HG03558 (cell line): Measurements from ENCODE around the gene OR2T5.
"Not testable (repeated sequence)": the region's sequence is repeated elsewhere in the genome, so short reads cannot be mapped to it uniquely, and the experiment has no call there.

Experiments
- ATAC-seq: cut with Tn5 transposase; IDR thresholded peaks from one replicate; pipeline ENCODE4 v1.9.1; 2021; ENCODE audit warnings: moderate number of reproducible peaks; ENCODE audit not compliant: unreplicated experiment; ENCODE audit errors: extremely low read depth

OR2T5 gene, protein sequence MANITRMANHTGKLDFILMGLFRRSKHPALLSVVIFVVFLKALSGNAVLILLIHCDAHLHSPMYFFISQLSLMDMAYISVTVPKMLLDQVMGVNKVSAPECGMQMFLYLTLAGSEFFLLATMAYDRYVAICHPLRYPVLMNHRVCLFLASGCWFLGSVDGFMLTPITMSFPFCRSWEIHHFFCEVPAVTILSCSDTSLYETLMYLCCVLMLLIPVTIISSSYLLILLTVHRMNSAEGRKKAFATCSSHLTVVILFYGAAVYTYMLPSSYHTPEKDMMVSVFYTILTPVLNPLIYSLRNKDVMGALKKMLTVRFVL

DNA sequence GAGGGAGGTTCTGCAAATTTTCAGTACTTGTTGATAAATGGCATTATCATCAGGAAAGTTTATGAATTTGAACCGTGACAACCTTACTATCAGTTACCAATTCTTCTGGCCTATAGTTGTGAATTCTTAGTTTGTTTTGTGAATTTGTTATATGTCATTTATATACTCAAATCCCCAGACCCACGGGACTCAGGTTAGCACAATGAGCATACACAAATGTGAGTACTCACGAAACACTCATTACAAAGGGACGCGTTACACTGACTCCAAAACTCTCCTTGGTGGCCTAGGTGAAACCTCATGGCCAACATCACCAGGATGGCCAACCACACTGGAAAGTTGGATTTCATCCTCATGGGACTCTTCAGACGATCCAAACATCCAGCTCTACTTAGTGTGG lies at the start of gene OR2T5:
Gene OR2T5, plus strand, starts transcription at position 301 of the 400 bp plus-strand sequence. Its CDS starts 0 bp downstream, at position 301.
- ATAC-seq = not testable (repeated sequence)

DNA sequence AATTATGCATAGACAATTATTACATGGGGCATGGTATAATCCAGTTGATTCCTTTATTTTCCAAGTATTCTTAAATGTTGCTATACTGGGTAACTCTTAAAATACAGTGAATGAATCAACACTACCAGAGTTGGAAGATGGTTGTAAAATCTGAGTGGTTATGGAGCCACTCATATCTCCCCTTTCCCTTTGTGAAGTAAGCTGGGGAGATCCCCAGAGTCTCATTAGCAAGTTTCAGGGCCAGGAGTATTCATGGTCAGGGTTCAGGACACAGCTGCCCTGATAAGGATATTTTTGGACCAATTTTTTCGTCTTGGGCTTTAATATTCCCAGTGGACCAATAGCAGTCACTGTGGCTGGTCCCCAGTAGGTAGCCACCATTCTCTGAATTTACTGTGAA lies 49.7 kb upstream of the OR2T5 start:
- peak; percentile 30 for ATAC-seq

DNA sequence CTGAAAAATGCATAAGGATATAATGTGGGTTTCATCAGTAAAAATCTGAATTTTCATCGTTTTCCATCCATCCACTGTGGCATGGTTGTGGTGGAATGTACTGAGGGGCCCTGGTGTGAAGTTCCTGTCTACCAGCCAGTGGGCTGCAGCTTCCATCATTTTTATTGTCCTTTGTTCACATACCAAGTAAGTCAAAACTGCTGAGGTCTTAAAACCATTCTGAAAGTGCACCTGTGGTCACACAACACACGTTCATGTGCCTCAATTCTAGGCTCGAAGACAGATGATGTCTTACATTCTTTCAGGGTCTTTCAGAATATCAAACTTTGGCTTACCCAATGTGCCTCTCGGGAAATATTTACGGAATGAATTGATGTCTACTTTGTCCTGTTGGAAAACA lies 49.1 kb upstream of the OR2T5 start:
- not testable (repeated sequence) for ATAC-seq

DNA sequence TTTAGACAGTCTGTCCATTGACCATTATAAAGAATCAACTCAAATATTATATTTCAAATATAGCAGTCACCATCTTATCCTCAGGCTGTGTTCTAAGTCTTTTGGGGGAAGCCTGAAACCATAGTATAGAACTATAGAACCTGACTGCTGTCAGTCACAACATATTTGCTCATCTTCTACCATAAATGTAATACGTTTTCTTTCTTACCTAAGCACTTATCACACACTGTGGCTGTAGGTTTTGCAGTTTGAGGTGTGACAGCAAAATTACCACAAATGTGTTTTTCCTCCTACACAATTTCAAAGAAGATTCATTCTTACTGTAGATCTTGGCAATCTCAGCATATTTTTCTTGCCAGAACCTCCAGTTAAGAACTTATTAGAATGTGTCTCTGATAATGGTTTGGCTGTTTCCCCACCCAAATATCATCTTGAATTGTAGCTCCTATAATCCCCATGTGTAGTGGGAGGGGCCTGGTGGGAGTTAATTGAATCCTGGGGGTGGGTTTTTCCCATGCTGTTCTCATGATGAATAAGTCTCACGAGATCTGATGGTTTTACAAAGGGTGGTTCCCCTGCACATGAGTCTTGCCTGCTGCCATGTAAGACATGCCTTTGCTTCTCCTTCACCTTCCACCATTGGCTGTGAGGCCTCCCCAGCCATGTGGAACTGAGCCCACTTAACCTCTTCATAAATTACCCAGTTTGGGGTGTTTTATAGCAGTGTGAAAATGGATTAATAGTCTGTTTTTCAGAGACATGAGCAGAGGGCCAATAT lies 45.7 kb upstream of the OR2T5 start:
- ATAC-seq = not testable (repeated sequence)

DNA sequence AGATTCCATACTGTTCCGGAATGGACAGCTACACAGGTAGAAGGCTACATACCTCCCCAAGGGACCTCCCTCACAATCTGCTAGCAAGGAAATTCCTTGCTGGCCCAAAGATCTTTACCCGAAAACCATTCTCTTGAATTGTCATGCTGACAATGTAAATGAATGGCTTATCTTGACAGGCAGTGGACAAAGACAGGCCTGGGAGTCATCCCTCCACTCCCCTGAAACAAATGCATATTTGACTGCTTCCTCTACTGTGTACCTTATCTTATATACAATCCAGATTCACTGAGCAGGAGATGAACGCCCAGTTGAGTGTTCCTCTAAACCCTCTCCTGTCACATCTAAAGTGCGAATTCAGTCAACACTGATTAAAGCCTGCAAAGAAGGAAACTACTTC lies 43.8 kb upstream of the OR2T5 start:
- not testable (repeated sequence) for ATAC-seq

DNA sequence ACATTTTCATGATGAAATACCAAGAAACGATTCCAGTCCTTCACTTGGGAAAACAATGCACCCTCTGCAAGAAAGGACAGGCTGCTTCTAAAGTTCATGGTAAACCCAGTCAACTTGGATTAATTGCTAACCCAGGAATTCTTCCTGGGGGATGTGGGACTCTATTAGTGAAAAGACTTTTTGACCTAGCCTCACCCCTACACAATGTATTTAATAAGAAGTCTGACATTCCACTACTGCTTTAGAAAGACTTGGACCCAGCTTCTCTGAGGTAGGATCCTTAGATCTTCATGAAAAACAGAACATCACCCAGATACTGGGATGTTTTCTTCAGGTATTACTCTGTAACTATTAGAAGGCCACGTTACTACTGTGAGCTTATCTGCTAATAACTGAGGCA lies 43.0 kb upstream of the OR2T5 start, which contains the start of gene OR2T2:
Gene OR2T2, plus strand, starts transcription at position 239 of the 400 bp plus-strand sequence. CDS start 7,161 bp downstream, outside the sequence.
- not testable (repeated sequence) for ATAC-seq

DNA sequence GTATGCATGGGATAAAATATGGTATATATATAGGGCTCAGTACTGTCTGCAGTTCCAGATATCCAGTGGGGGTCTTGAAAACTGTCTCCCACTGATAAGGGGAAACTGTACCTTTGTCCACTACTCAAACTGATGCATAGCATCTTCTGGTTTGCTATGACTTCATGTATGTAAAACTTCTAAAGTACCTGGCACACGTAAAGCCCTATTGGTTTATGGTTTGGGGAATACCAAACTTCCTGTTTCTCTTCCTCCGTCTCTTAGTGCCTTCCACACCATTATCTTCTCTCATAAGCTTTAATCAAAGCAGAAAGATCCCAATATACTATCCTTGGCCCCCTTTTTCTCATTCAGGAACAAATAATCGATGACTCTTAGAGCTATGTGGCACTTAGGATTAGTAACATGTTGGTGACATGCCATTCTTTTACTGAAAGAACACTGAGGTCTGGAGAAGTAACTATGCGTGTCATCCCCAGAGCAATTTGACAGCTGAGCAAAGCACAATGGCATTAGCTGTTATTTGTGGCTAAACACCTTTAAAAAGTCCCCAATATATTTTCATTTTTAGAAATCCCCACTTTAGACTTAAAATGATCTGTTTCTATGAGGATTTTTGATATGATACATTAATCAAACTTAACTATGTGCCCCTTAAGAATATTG lies 39.8 kb upstream of the OR2T5 start:
- peak; percentile 41 for ATAC-seq

DNA sequence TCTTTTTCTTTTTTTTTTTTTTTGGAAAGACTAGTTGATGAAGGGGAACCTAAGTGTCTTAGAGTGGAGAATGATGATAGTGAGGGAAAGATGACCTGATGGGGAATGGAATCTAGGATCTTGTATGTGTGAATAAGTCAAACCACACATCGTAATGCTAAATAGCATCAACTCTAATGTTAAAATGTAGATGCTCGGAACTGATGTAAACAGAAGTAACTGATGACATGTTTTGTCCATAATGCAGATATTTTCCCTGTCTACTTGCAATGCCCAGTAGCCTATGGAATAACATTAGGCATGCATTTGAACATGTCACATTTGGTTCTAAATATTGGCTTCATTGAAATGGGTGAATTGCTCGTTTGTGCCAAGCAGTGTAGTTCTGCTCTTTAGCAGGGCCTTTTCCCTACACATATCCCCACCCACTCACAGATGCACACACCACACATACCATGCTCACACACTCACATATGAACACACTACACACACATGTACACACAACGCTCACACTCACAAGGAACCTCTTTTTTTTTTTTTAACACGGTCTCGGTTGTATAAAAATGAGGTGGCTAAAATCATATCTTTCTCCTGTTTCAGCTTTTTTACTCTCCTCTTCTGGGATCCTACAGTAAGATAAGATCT lies 38.4 kb upstream of the OR2T5 start:
- ATAC-seq = not testable (repeated sequence)

DNA sequence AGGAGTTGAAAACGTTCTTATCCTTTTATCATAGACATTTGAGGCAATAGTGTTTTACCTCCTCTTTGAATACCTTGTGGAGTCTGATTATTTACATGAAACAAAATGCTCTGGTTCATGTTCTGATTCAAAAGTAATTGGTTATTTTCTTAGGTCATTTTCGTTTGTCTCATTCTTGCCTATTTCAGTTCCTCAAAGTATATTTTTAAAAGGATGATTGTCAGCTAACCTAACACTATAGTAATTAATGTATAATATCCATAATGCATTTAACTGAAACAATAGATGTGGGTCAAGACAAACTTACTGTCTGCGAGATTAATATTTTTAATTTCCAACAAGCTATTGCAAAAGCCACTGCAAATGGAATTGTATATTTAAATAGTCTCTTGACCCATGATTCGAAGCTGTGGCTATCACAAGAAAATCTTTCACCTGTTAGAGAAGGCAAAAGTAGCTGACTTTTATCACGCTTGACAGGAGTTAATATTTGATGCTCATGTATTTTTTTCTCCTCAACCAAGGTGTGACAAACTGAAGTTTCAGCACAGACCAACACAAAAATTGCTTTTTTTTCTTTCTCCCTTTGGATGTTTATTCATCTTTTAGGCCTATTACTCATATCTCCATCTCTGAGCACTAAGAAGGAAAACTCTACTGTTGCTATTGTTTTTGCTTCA lies 37.8 kb upstream of the OR2T5 start:
- ATAC-seq = peak; percentile 43

DNA sequence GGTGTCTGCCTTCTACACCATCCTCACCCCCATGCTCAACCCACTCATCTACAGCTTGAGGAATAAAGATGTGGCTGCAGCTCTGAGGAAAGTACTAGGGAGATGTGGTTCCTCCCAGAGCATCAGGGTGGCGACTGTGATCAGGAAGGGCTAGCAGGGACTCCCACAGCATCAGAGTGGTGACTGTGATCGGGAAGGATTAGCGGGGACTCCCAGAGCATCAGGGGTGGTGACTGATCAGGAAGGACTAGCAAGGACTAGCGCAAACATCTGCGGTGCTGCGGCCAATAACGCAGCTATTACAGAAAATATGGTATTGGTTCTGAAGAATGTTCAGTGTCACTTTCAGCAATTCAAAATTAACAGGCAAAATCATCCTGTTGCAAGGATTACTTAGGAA lies 34.8 kb upstream of the OR2T5 start:
- ATAC-seq = not testable (repeated sequence)

DNA sequence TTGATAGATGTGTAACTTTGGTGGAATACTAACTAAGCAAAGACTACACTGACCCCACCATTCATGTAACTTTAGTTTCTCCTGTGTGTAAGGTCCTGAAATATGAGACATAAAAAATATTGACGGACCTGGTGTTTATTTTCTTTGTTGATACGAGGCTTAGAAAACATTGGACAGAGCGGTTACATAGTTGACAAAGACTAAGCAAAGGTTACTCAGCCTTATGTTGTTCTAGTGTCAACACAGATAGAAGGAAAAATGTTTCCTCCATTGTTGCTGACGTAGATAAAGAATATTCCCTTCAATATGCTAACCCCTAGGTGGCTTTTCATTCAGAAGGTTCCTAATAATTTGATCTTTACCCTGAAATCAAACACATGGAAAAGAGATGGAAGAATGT lies 33.3 kb upstream of the OR2T5 start:
- not testable (repeated sequence) for ATAC-seq

DNA sequence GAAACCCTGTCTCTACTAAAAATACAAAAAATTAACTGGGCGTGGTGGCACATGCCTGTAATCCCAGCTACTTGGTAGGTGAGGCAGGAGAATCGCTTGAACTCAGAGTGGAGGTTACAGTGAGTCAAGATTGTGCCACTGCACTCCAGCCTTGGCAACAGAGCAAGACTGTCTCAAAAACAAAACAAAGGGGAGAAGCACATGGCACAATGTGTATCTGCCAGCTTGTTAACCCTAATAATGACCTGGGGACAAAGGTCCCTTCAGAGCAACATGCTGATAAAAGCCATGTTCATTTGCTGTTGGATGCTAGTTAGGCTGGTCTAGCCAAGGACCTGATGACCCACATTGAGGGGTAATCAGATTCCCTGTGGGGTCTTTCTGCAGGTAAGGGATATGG lies 31.8 kb upstream of the OR2T5 start:
- not testable (repeated sequence) for ATAC-seq

DNA sequence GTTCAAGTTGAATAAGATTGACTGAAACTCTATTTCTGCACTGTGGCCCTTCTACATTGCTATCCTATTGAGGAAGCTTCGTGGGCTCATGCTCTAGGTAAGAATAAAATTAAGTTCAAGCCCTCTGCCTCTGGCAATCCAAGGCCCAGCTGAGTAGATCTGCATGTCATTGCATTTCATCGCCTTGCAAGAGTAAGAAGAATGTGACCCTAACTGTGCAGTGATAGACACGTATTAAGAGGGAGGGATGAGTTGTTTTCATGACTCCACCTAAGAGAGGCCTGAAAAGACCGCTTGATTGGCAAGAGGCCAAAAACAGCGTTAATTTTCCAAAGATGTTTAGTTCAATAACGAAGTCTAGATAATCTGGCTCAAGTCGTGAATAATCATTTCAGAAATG lies 29.3 kb upstream of the OR2T5 start:
- ATAC-seq = not testable (repeated sequence)

DNA sequence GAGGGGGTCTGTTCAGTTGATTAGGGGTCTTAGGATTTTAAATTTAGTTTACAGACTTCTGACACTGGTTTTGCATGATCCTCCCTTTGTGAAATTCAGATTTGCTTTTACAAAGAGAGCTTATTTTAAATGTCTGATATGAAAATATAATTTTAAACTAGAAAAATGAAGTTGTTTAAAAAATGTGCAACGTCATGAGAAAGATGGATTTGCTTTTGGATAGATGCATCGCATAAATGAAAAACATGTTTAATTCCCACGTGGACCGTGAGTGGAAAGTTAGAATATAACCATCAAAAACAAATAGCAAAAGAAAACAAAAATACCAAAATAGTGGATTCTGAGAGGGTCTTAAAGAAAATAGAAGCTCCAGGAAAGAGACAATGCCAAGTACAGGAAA lies 17.2 kb upstream of the OR2T5 start:
- ATAC-seq = no peak

DNA sequence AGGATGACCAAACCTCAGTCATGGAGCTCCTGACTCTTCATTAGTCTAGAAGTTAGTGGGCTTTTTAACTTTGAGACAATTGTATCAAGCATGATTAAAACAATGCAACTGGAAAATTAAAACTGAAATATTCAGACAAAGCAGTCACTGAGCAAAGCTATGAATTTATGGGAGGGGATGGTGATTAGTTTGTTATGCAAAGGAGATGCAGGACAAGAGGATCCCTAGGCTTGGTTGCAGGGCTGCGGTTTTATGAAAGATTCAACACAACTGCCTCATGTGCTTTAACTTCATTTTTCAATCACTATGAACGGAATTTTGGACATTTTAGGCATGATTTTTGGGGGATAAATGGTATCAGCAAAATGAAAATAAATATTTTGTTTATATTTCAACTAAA lies 16.3 kb upstream of the OR2T5 start:
- not testable (repeated sequence) for ATAC-seq

DNA sequence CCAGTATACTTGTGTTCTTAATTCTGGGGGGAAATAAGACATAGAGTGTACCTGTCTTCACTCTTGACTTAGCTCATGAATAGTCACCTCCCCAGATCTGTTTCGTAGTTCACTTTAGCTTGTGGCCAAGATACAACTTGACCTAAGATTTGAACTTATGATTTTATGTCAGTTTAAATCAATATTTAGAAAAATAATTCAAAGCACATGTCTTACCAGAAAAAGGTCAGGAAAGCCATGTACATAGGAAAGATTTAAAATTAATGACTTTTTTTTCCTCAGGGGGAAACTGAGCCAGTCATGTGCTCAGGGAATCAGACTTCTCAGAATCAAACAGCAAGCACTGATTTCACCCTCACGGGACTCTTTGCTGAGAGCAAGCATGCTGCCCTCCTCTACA lies 15.3 kb upstream of the OR2T5 start, which contains the start of gene OR2T3:
Gene OR2T3, plus strand, starts transcription at position 301 of the 400 bp plus-strand sequence. Its CDS starts 0 bp downstream, at position 301.
- not testable (repeated sequence) for ATAC-seq

DNA sequence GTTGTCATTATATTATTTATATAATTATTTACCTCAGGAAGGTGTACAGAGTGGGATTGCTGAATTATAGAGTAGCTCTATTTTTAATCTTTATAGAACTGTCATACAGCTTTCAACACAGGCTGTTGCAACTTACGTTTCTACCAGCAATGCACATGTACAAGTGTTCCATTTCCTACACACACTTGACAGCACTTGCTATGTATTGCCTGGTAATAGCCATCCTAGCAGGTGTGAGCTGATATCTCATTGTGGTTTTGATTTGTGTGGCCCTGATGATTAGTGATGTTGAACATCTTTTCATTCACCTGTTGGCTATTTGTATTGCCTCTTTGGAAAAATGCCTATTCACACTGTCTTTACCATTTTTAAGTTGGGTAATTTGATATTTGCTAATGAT lies 12.7 kb upstream of the OR2T5 start:
- peak; percentile 90 for ATAC-seq

DNA sequence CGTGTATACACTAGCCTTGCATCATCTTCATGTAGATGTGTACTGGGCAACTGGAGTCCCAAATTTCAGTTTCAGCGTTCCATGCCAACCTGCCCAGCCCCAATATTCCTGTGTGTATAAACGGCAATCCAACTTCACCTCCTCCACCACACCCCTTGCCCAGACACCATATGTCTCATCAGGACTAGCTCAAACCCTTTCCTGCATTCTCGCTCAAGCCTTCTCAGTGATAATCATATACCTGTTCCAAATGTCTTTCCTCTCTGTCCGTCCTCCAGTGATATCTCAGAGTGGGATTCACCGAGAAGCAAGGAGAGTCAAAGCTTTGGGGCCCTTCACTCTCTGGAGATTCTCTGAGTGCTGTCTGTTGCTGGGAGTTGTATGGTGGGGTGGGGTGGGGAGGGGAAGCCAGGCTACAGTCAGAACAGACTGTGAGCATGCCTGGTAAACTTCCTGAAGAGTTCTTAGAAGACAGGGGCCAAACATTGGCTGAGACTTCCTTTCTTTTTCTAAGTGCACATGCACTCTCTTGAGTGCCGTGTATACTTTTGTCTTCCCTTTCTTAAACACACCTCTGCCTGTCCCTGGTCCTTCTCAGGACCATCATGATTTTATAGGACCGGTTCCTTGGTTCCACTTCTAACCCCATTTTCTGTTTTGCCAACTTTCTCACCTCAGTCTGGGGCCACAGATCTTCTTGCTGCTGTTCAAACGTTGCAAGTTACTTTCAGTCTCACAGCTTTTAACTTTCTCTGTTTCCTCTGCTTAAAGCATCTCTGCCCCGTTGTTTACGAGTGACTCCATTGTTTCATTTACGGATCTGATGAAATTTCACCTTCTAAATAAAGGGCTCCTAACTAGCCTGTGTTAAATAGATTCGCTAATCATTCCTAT lies 6.5 kb upstream of the OR2T5 start:
- ATAC-seq = peak; percentile 86

DNA sequence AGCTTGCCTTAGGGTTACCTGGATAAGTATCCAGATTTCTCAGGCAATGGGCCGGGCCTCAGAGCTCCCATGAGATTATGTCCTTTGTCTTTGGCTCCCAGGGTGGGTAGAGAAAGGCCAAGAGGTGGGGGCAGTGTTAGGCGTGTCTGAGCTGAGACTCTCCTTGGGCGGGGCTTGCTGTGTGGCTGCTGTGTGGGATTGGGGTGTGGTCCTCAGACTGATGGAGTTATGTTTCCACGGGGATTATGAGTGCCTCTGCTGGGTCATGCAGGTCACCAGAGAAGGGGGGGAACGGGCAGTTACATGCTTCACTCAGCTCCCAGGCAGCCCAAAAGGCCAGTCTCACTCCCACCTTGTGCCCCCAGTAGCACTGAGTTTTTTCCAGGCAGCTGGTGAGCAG lies 8.3 kb downstream of the OR2T5 start:
- not testable (repeated sequence) for ATAC-seq
